Heart left ventricle (tissue), 16 donors: ENCODE data around the gene RBM10. TPM values are rescaled to one million over a fixed set of nuclear protein-coding genes. Genes with fewer than 3 reads are reported as not detected.

Experiments
- ATAC-seq, 4 donors: fragments of 200-7000 bp; cut with Tn5 transposase; one replicate each; pipeline ENCODE4 v1.9.1; 2020 to 2022; ENCODE audit warnings: moderate library complexity in 4 of 4, mild to moderate bottlenecking in 3 of 4, moderate number of reproducible peaks in 1 of 4
- DNase-seq, 5 donors: peaks; one replicate each; pipeline ENCODE4 v3.0.0-alpha.2; 2020
- H3K27ac ChIP-seq, 12 donors: fragments of 200-600 bp; sonication (generic) in 4 of 12; one replicate each; pipeline versions ENCODE4 v1.5.0 to v1.8.0; 2016 to 2022; ENCODE audit warnings: mild to moderate bottlenecking in 2 of 12
- H3K27me3 ChIP-seq, 9 donors: fragments of 200-600 bp; sonication (generic) in 2 of 9; one replicate each; pipeline versions ENCODE4 v1.5.1 to v1.8.0; 2016 to 2022; ENCODE audit warnings: mild to moderate bottlenecking in 3 of 9
- H3K36me3 ChIP-seq, 9 donors: fragments of 200-600 bp; sonication (generic) in 2 of 9; one replicate each; pipeline versions ENCODE4 v1.5.0 to v1.8.0; 2018 to 2022; ENCODE audit warnings: mild to moderate bottlenecking in 2 of 9
- H3K4me1 ChIP-seq, 12 donors: fragments of 200-600 bp; sonication (generic) in 4 of 12; one replicate each; pipeline versions ENCODE4 v1.5.0 to v1.8.0; 2016 to 2022; ENCODE audit warnings: mild to moderate bottlenecking in 3 of 12
- H3K4me3 ChIP-seq, 12 donors: fragments of 200-600 bp; sonication (generic) in 4 of 12; one replicate each; pipeline versions ENCODE4 v1.5.0 to v1.8.0; 2017 to 2022; ENCODE audit warnings: mild to moderate bottlenecking in 9 of 12, moderate library complexity in 4 of 12
- H3K9me3 ChIP-seq, 12 donors: fragments of 200-600 bp; sonication (generic) in 4 of 12; one replicate each; pipeline versions ENCODE4 v1.5.0 to v1.8.0; 2016 to 2022; ENCODE audit warnings: mild to moderate bottlenecking in 1 of 12
- CTCF ChIP-seq, 12 donors: fragments of 200-600 bp; sonication (generic) in 4 of 12; IDR thresholded peaks; one replicate each; pipeline versions ENCODE4 v1.5.0 to v1.8.0; 2018 to 2022; ENCODE audit warnings: antibody characterized with exemption in 12 of 12, mild to moderate bottlenecking in 5 of 12
- POLR2A ChIP-seq, 2 donors: fragments of 450-650 bp; IDR thresholded peaks; one replicate each; pipeline ENCODE4 v1.6.1; 2017; ENCODE audit warnings: antibody characterized with exemption in 2 of 2, mild to moderate bottlenecking in 2 of 2, moderate library complexity in 2 of 2
- WGBS, 4 donors: extraction: QIAGEN DNeasy Blood & Tissue Kit in 2 of 4; methylation state at CpG; one replicate each; pipeline versions ENCODE4 v1.1.5 to v1.1.7; 2013 to 2018; 5-methylcytosine and 5-hydroxymethylcytosine counted together
- intact Hi-C, 10 donors: fragments of 100-400 bp; cut with DNase I; formaldehyde crosslinking; loops; one replicate each; pipeline versions ENCODE4 v1.11.1 to v1.14.2; 2022
- polyA plus RNA-seq, 2 donors: library from polyadenylated mRNA; stranded (reverse); fragments of 200-250 nt; gene quantifications; one replicate each; pipeline ENCODE4 v1.2.3, GENCODE V29; 2013
- total RNA-seq, 9 donors: library from RNA; depleted of rRNA in 2 of 9; stranded (reverse); fragments of >200 nt in 2 of 9; fragmentation: NEBNext Ultra II Directional in 3 of 9; extraction: Animal tissue kit (Norgen Biotek cat#: 25700) in 3 of 9; gene quantifications; one replicate each; pipeline versions ENCODE4 v1.1.0 to v1.2.4, GENCODE V29; 2016 to 2023
- donor health status: ischemic (EF 13 %, LVEDD 7.1; RV severe dilation, severe dysfunction).
- donor health status: healthy with polysubstance abuse.
- donor health status: DM: no; HTN: yes; CAD: no.
- donor health status: DM: no; HTN: no; CAD: no.
- donor health status: ischemic (EF 25% LVEDD 6.9; RV normal size, moderate dysfunction).
- donor health status: ischemic (EF 25% LVEDD 5.7; RV mildly dilated, moderate dysfunction).
- donor health status: healthy.
- donor health status: DM: yes; HTN: yes; CAD: no.
- donor health status: ischemic (EF 35%, LVEDD 5.7; RV mildly dilated, moderate dysfunction).
- donor health status: nonischemic (EF 11% LVEDD 7.7; RV severe dilation, severe dysfunction).
- donor health status: DM: yes; HTN: yes; CAD: no.
- donor health status: PGD.
- donor health status: ischemic (EF 29% LVEDD 5.4; RV normal size, mild dysfunction).
- donor health status: nonischemic (EF 23%, LVEDD 6.1; RV moderate dilation, normal function).

The RBM10 gene
- total and polyA plus RNA-seq, 11 donors, result 17.5 to 44.6 (median 28.3) TPM

- Histone ChIP-seq H3K27me3 (peaks cover 0 to 8% (median 0%) of the 10 kb centered on the region in 9 donors), H3K4me1 (no peaks in the 10 kb centered on the region), H3K9me3 (no peaks in the 10 kb centered on the region), H3K4me3 (no peak overlapping the region), H3K27ac (no peak overlapping the region), H3K36me3 (peaks cover 0 to 11% (median 0%) of the 10 kb centered on the region in 9 donors)
- TF ChIP-seq CTCF (IDR thresholded peaks at IDR 0.05), result no peak
- 83 to 98% (median 93%) methylated on average over 5 of the region's 5 CpGs for WGBS, 4 donors
- intact Hi-C loops, result no loop called here
- DNase-seq (no peak), ATAC-seq (no peak)
These were observed 18.0 kb downstream of the RBM10 start for GRCh38 chrX:47162927-47163583.

GRCh38 chrX:47164420-47164819 is 19.4 kb downstream of the RBM10 start:
- Histone ChIP-seq H3K36me3 (peaks cover 0 to 15% (median 7%) of the 10 kb centered on the region in 9 donors), H3K4me1 (no peaks in the 10 kb centered on the region), H3K4me3 (no peak overlapping the region), H3K27ac (no peak overlapping the region), H3K9me3 (no peaks in the 10 kb centered on the region), H3K27me3 (peaks cover 0 to 7% (median 0%) of the 10 kb centered on the region in 9 donors)
- intact Hi-C loops, result no loop called here
- no peak for DNase-seq
- WGBS, 4 donors, result 91 to 99% (median 98%) methylated on average over 3 of the region's 3 CpGs
- ATAC-seq, result no peak
- TF ChIP-seq POLR2A (IDR thresholded peaks at IDR 0.05), result no peak
- no peak for TF ChIP-seq CTCF (IDR thresholded peaks at IDR 0.05)

GRCh38 chrX:47166126-47166525 is 21.1 kb downstream of the RBM10 start:
- H3K4me1 ChIP-seq, result peaks cover 0 to 12% (median 0%) of the 10 kb centered on the region in 12 donors
- TF ChIP-seq POLR2A (IDR thresholded peaks at IDR 0.05) (no peak), CTCF (IDR thresholded peaks at IDR 0.05) (no peak)
- intact Hi-C loops, result no loop called here
- no peak for ATAC-seq
- H3K4me3 ChIP-seq, result no peak overlapping the region
- no peaks in the 10 kb centered on the region for H3K27me3 ChIP-seq
- no peak overlapping the region for H3K27ac ChIP-seq
- 89 to 98% (median 94%) methylated on average over 5 of the region's 5 CpGs for WGBS, 4 donors
- DNase-seq, result no peak
- H3K36me3 ChIP-seq, result peaks cover 0 to 22% (median 16%) of the 10 kb centered on the region in 9 donors
- H3K9me3 ChIP-seq, result no peaks in the 10 kb centered on the region

DNA sequence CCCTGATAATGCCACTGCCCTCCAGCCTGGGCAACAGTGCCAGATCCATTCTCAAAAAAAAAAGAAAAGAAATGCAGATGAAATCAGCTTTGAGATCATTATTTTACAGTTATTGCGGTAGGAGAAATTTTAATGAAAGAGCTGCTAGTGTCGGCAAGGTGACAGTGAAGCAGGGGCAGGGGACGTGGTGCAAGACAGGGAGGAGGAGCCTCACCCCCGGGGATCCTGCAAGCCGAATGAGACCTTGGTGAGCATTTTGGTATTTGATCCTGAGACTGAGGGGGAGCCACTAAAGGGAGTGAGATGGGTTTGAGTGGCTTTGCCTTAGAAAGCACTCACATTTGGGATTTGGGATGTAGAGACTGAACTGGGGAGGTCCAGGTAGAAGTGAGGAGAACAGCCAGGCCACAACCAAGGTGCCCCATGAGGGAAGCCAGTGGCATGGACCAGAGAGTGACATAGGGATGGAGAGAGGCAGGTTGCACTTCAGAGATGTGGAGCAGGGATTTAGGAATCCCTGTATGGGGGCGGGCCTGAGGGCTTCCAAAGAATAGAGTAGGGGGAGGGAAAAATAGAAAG is 23.6 kb downstream of the RBM10 start:
- DNase-seq (no peak), ATAC-seq (no peak)
- no peak overlapping the region for H3K27ac ChIP-seq
- WGBS, 4 donors, result 81 to 91% (median 84%) methylated on average over 6 of the region's 6 CpGs
- no peaks in the 10 kb centered on the region for H3K27me3 ChIP-seq
- TF ChIP-seq POLR2A (IDR thresholded peaks at IDR 0.05), result no peak
- no peak for TF ChIP-seq CTCF (IDR thresholded peaks at IDR 0.05)
- H3K9me3 ChIP-seq, result no peaks in the 10 kb centered on the region
- peaks cover 0 to 40% (median 29%) of the 10 kb centered on the region in 9 donors for H3K36me3 ChIP-seq
- H3K4me3 ChIP-seq, result no peak overlapping the region
- peaks cover 0 to 12% (median 0%) of the 10 kb centered on the region in 12 donors for H3K4me1 ChIP-seq
- intact Hi-C loops, result no loop called here
